ENCODE results near the gene ASPG. TPM values are rescaled to one million over a fixed set of nuclear protein-coding genes. Genes with fewer than 3 reads are reported as not detected.

The ASPG gene
- total and polyA plus RNA-seq, 2 of the 13 experiments (the other 11 are each of a cell fraction or from before 2014, with no cell fraction given) = not detected

- TF ChIP-seq CEBPZ (IDR thresholded peaks at IDR 0.05; ENCODE audit: low read length) = no peak
These were observed 50.5 kb downstream of the ASPG start (continued) for GRCh38 chr14:104135904-104136471.

DNA sequence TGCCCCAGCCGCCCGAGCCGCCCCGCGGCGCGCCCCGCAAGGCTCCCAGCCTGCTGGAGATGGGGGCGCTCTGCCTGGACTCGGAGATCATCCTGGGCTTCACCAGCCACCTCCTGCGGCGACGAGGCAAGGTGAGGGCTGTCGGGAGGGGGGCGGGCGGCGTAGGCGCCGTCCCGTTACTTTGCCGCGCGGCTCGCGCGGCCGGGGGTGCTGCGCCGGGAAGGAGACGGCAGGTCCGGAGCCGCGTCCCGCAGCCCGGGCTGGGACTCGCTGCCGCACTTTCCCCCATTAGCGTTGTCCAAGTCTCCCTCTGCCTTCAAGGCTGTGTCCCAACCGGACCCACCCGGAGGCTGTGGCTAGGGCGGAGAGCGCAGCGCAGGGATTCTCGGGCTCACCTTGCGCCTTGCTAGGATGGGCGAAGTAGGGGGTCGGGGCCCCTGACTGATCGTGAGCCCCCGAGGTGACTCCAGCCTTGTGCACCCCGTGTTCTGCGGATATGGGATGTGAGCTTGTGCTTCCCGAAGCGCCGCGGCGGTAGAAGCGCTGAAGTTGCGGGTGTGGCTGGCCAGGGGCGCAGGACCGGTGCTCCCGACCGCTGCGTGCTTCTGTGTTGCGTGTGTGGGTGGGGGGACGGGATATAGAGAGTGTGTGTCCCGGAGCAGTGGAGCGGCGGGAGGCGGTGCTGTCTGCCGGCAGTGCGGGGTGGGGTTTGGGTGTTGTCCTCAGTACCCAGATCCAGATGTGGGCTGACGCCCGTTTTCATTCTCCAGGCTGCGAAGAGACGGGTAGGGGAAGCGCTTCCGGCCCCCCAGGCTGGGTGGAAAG lies 51.2 kb downstream of the ASPG start:
- Histone ChIP-seq H3K4me3 (replicated peaks in 1 of 3; ENCODE audit: insufficient read depth in 1 of 3, low read depth in 2 of 3, low read length in 3 of 3) (no peak overlapping the region), H3K36me3 (replicated peaks in 1 of 2; ENCODE audit: control insufficient read depth in 1 of 2, insufficient read depth in 2 of 2, low read length in 2 of 2) (no peaks in the 10 kb centered on the region), H3K9ac (ENCODE audit: insufficient read depth, low read depth, low read length) (no peak overlapping the region), H3K79me2 (ENCODE audit: insufficient read depth, low read length) (no peaks in the 10 kb centered on the region), H3K4me1 (ENCODE audit: insufficient read depth, low read length) (no peaks in the 10 kb centered on the region), H2AFZ (ENCODE audit: low read length) (no peak overlapping the region), H3K4me2 (ENCODE audit: low read depth, low read length) (no peak overlapping the region), H3K27ac (ENCODE audit: extremely low read length, insufficient read depth, low read length) (no peak overlapping the region), H3K27me3 (ENCODE audit: control insufficient read depth in 1 of 2, insufficient read depth in 2 of 2, low read length in 2 of 2) (peaks cover 8 to 49% of the 10 kb centered on the region in 2 experiments; a peak in 4 of 5 replicates), H3K9me3 (ENCODE audit: low read length) (no peaks in the 10 kb centered on the region), H4K20me1 (ENCODE audit: insufficient read depth, low read length) (0 out of 2 replicates have a peak, but pooled peaks cover 2% of the 10 kb centered on the region)
- in situ Hi-C loops (cut with HindIII; ENCODE audit: extremely low pct_ligation_motif_present, low pct_unique_long_range_greater_than_20kb) = loop anchor here (5.0 kb wide), 2 partner anchors 426 to 506 kb away; no protein-coding TSS in a partner anchor
- BruUV-seq (replicated peaks) = no TSS peak
- CTCF ChIA-PET (ENCODE audit: low intra/inter-chr PET ratio, low total read pairs) = interaction anchor here (0.6 to 1.4 kb wide), 5 partner anchors 42 to 503 kb away, joined by 3 to 10 read pairs (median 4); no protein-coding TSS in a partner anchor
- 0% methylated on average over 1 of the region's 77 CpGs for WGBS (ENCODE audit: low lambda C conversion rate)
- DNase-seq (ENCODE audit: low spot score) (no peak), ATAC-seq (no peak), FAIRE-seq (no peak)
- intact Hi-C loops (cut with micrococcal nuclease; ENCODE audit: unreplicated experiment) = loop anchor here (1.0 kb wide), 1 partner anchor 428 kb away; no protein-coding TSS in a partner anchor
- POLR2A ChIA-PET = no interaction called here
- TF ChIP-seq POGZ (CRISPR knock-in tag; IDR thresholded peaks at IDR 0.05) (no peak), HNRNPH1 (optimal IDR thresholded peaks at IDR 0.05; ENCODE audit: low read depth, low read length) (no peak), KAT8 (CRISPR knock-in tag; IDR thresholded peaks at IDR 0.05) (no peak), NFKB2 (CRISPR knock-in tag; IDR thresholded peaks at IDR 0.05; ENCODE audit: borderline replicate concordance) (no peak), HBP1 (CRISPR knock-in tag; IDR thresholded peaks at IDR 0.05; ENCODE audit: low read depth) (no peak)
- TF ChIP-seq, protein P1, sequence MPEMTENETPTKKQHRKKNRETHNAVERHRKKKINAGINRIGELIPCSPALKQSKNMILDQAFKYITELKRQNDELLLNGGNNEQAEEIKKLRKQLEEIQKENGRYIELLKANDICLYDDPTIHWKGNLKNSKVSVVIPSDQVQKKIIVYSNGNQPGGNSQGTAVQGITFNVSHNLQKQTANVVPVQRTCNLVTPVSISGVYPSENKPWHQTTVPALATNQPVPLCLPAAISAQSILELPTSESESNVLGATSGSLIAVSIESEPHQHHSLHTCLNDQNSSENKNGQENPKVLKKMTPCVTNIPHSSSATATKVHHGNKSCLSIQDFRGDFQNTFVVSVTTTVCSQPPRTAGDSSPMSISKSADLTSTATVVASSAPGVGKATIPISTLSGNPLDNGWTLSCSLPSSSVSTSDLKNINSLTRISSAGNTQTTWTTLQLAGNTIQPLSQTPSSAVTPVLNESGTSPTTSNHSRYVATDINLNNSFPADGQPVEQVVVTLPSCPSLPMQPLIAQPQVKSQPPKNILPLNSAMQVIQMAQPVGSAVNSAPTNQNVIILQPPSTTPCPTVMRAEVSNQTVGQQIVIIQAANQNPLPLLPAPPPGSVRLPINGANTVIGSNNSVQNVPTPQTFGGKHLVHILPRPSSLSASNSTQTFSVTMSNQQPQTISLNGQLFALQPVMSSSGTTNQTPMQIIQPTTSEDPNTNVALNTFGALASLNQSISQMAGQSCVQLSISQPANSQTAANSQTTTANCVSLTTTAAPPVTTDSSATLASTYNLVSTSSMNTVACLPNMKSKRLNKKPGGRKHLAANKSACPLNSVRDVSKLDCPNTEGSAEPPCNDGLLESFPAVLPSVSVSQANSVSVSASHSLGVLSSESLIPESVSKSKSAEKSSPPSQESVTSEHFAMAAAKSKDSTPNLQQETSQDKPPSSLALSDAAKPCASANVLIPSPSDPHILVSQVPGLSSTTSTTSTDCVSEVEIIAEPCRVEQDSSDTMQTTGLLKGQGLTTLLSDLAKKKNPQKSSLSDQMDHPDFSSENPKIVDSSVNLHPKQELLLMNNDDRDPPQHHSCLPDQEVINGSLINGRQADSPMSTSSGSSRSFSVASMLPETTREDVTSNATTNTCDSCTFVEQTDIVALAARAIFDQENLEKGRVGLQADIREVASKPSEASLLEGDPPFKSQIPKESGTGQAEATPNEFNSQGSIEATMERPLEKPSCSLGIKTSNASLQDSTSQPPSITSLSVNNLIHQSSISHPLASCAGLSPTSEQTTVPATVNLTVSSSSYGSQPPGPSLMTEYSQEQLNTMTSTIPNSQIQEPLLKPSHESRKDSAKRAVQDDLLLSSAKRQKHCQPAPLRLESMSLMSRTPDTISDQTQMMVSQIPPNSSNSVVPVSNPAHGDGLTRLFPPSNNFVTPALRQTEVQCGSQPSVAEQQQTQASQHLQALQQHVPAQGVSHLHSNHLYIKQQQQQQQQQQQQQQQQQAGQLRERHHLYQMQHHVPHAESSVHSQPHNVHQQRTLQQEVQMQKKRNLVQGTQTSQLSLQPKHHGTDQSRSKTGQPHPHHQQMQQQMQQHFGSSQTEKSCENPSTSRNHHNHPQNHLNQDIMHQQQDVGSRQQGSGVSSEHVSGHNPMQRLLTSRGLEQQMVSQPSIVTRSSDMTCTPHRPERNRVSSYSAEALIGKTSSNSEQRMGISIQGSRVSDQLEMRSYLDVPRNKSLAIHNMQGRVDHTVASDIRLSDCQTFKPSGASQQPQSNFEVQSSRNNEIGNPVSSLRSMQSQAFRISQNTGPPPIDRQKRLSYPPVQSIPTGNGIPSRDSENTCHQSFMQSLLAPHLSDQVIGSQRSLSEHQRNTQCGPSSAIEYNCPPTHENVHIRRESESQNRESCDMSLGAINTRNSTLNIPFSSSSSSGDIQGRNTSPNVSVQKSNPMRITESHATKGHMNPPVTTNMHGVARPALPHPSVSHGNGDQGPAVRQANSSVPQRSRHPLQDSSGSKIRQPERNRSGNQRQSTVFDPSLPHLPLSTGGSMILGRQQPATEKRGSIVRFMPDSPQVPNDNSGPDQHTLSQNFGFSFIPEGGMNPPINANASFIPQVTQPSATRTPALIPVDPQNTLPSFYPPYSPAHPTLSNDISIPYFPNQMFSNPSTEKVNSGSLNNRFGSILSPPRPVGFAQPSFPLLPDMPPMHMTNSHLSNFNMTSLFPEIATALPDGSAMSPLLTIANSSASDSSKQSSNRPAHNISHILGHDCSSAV (CRISPR knock-in tag; IDR thresholded peaks at IDR 0.05; ENCODE audit: borderline replicate concordance) = no peak

All from HepG2 (cell line).